Adrenal gland (tissue), 5 donors: ENCODE data around the gene CHRM3.

ENCODE experiments used
- CTCF ChIP-seq, 6 experiments: fragments of 450-650 bp in 4 of 6; fragments of 200-600 bp in 2 of 6; sonication (generic) in 1 of 6; IDR thresholded peaks; 1 replicate in 5 of 6; 2 replicates in 1 of 6; pipeline versions ENCODE4 v1.5.1 to v1.8.0; 2016 to 2021; ENCODE audit warnings: antibody characterized with exemption in 6 of 6, mild to moderate bottlenecking in 2 of 6, moderate library complexity in 1 of 6
- POLR2A ChIP-seq, 2 donors: fragments of 450-650 bp; IDR thresholded peaks; one replicate each; pipeline ENCODE4 v1.6.1; 2017; ENCODE audit warnings: antibody characterized with exemption in 2 of 2, mild to moderate bottlenecking in 2 of 2, moderate library complexity in 1 of 2
- donor health status: DM: no; HTN: no; CAD: no.

DNA sequence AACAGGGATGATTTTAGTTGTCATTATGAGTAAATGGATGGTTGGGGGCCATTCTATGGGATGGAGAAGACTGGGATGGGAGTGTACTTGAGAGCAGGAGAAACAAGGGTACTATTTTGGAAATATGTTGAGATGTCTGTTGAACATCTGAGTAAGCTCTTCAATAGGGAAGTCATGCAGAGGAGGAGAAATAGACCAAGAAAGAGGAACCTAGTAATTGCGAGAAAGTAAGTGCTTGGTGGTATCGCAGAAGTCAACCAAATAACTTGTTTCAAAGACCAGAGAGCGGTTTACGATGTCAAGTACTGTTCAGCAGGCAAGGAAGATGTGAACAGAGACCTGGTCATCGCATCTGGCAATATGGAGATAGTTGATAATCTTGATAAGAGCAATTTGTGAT, 22.4 kb upstream of the CHRM3 start:
- TF ChIP-seq CTCF (IDR thresholded peaks at IDR 0.05) (no peak), POLR2A (IDR thresholded peaks at IDR 0.05) (no peak)
